H9 (cell line): ENCODE results near the gene HDGFL1. TPM values are rescaled to one million over a fixed set of nuclear protein-coding genes. Genes with fewer than 3 reads are reported as not detected.

Experiments used
- DNase-seq: peaks from one replicate; pipeline ENCODE4 v3.0.0-alpha.2; 2017
- H2AFZ ChIP-seq: one replicate; pipeline ENCODE4 v1.6.1; 2013; ENCODE audit warnings: mild to moderate bottlenecking, low read length, control low read depth, moderate library complexity
- H2AK5ac ChIP-seq: 2 replicates; pipeline ENCODE4 v1.6.1; 2013; ENCODE audit warnings: low read length, control low read depth, mixed read lengths; ENCODE audit not compliant: insufficient read length
- H2BK120ac ChIP-seq: one replicate; pipeline ENCODE4 v1.6.1; 2013; ENCODE audit warnings: low read depth, mild to moderate bottlenecking, low read length, control low read depth, inconsistent platforms; ENCODE audit not compliant: poor library complexity, severe bottlenecking
- H2BK12ac ChIP-seq: 2 replicates; pipeline ENCODE4 v1.6.1; 2013; ENCODE audit warnings: low read length, control low read depth, mixed read lengths, low read depth; ENCODE audit not compliant: insufficient read length
- H2BK15ac ChIP-seq: 2 replicates; pipeline ENCODE4 v1.6.1; 2013; ENCODE audit warnings: low read depth, low read length, control low read depth
- H2BK20ac ChIP-seq: one replicate; pipeline ENCODE4 v1.6.1; 2013; ENCODE audit warnings: low read depth, mild to moderate bottlenecking, low read length, control low read depth, inconsistent platforms; ENCODE audit not compliant: poor library complexity, severe bottlenecking
- H2BK5ac ChIP-seq: 2 replicates; pipeline ENCODE4 v1.6.1; 2013; ENCODE audit warnings: low read length, control low read depth, mixed read lengths; ENCODE audit not compliant: insufficient read length
- H3K14ac ChIP-seq: 2 replicates; pipeline ENCODE4 v1.6.1; 2013; ENCODE audit warnings: low read length, control low read depth; ENCODE audit not compliant: insufficient read depth
- H3K18ac ChIP-seq: 2 replicates; pipeline ENCODE4 v1.6.1; 2013; ENCODE audit warnings: low read depth, mild to moderate bottlenecking, mixed read lengths, low read length, control low read depth; ENCODE audit not compliant: insufficient read length
- H3K23ac ChIP-seq: 2 replicates; pipeline ENCODE4 v1.6.1; 2013; ENCODE audit warnings: low read length, control low read depth, mixed read lengths, low read depth; ENCODE audit not compliant: insufficient read length
- H3K23me2 ChIP-seq: 2 replicates; pipeline ENCODE4 v1.6.1; 2013; ENCODE audit warnings: low read depth, mild to moderate bottlenecking, mixed read lengths, low read length, control low read depth; ENCODE audit not compliant: insufficient read length, poor library complexity, severe bottlenecking
- H3K27ac ChIP-seq: 2 replicates; pipeline ENCODE4 v1.5.1; 2013; ENCODE audit warnings: low read length, control low read depth, mixed read lengths, low read depth; ENCODE audit not compliant: insufficient read length
- H3K27me3 ChIP-seq: 2 replicates; pipeline ENCODE4 v1.6.1; 2013; ENCODE audit warnings: low read length, control low read depth, inconsistent platforms; ENCODE audit not compliant: insufficient read depth
- H3K4ac ChIP-seq: 2 replicates; pipeline ENCODE4 v1.6.1; 2013; ENCODE audit warnings: low read depth, mild to moderate bottlenecking, control low read depth, inconsistent platforms, low read length, moderate library complexity
- H3K4me1 ChIP-seq: 2 replicates; pipeline ENCODE4 v1.6.1; 2013; ENCODE audit warnings: low read length, control low read depth, inconsistent platforms; ENCODE audit not compliant: insufficient read depth
- H3K4me2 ChIP-seq: 2 replicates; pipeline ENCODE4 v1.6.1; 2013; ENCODE audit warnings: low read length, control low read depth, mixed read lengths; ENCODE audit not compliant: insufficient read length, insufficient read depth
- H3K56ac ChIP-seq: 2 replicates; pipeline ENCODE4 v1.6.1; 2013; ENCODE audit warnings: low read depth, mild to moderate bottlenecking, mixed read lengths, low read length, control low read depth; ENCODE audit not compliant: insufficient read length
- H3K79me1 ChIP-seq: 2 replicates; pipeline ENCODE4 v1.6.1; 2013; ENCODE audit warnings: low read depth, mild to moderate bottlenecking, moderate library complexity, low read length, control low read depth, inconsistent platforms; ENCODE audit not compliant: insufficient read depth, poor library complexity, severe bottlenecking
- H3K79me2 ChIP-seq: 2 replicates; pipeline ENCODE4 v1.6.1; 2013; ENCODE audit warnings: low read length, control low read depth, inconsistent platforms; ENCODE audit not compliant: insufficient read depth
- H3K9ac ChIP-seq: 2 replicates; pipeline ENCODE4 v1.6.1; 2013; ENCODE audit warnings: low read length, control low read depth, mixed read lengths; ENCODE audit not compliant: insufficient read length; ENCODE audit errors: extremely low read depth
- H3K9me3 ChIP-seq: one replicate; pipeline ENCODE4 v1.6.1; 2013; ENCODE audit warnings: low read depth, low read length, inconsistent platforms; ENCODE audit not compliant: control insufficient read depth
- H3T11ph ChIP-seq: one replicate; pipeline ENCODE4 v1.6.1; 2013; ENCODE audit warnings: mild to moderate bottlenecking, low read length, control low read depth, inconsistent platforms
- H4K20me1 ChIP-seq: one replicate; pipeline ENCODE4 v1.6.1; 2013; ENCODE audit not compliant: control insufficient read depth, insufficient read length, insufficient read depth
- H4K5ac ChIP-seq: 2 replicates; pipeline ENCODE4 v1.6.1; 2013; ENCODE audit warnings: low read depth, mild to moderate bottlenecking, mixed read lengths, low read length, control low read depth; ENCODE audit not compliant: insufficient read length
- H4K8ac ChIP-seq: replicated peaks from 2 replicates; pipeline ENCODE4 v1.6.1; 2013; ENCODE audit warnings: low read length, control low read depth, mixed read lengths, low read depth; ENCODE audit not compliant: insufficient read length
- H4K91ac ChIP-seq: 2 replicates; pipeline ENCODE4 v1.6.1; 2013; ENCODE audit warnings: low read depth, mild to moderate bottlenecking, moderate library complexity, mixed read lengths, low read length, control low read depth; ENCODE audit not compliant: insufficient read length
- H3K27ac Mint-ChIP-seq, 3 experiments: 2 replicates in 2 of 3; 3 replicates in 1 of 3; pipeline ENCODE4 v1.8.0; 2020 to 2021; ENCODE audit warnings: mixed read lengths in 3 of 3, mild to moderate bottlenecking in 1 of 3, moderate library complexity in 1 of 3
- H3K27me3 Mint-ChIP-seq: 2 replicates; pipeline ENCODE4 v1.8.0; 2021; ENCODE audit warnings: low read depth, mild to moderate bottlenecking, moderate library complexity, mixed read lengths
- H3K36me3 Mint-ChIP-seq, 3 experiments: 2 replicates in 2 of 3; 3 replicates in 1 of 3; pipeline ENCODE4 v1.8.0; 2020 to 2021; ENCODE audit warnings: low read depth in 3 of 3, mixed read lengths in 3 of 3; ENCODE audit not compliant: insufficient read depth in 1 of 3
- H3K4me1 Mint-ChIP-seq, 2 experiments: 2 replicates each; pipeline ENCODE4 v1.8.0; 2020; ENCODE audit warnings: mixed read lengths in 2 of 2
- H3K4me3 Mint-ChIP-seq, 2 experiments: 2 replicates in 1 of 2; 3 replicates in 1 of 2; pipeline ENCODE4 v1.8.0; 2020 to 2021; ENCODE audit warnings: mild to moderate bottlenecking in 2 of 2, mixed read lengths in 2 of 2, moderate library complexity in 1 of 2
- H3K9me3 Mint-ChIP-seq, 2 experiments: 2 replicates in 1 of 2; 3 replicates in 1 of 2; pipeline ENCODE4 v1.8.0; 2020; ENCODE audit warnings: mild to moderate bottlenecking in 2 of 2, mixed read lengths in 2 of 2, moderate library complexity in 1 of 2
- CTCF ChIP-seq: fragments of 200-600 bp; sonication (generic); conservative IDR thresholded peaks from 3 replicates; pipeline ENCODE4 v1.8.0; 2021; ENCODE audit warnings: antibody characterized with exemption, mild to moderate bottlenecking
- WGBS: extraction: QIAGEN DNeasy Blood & Tissue Kit; methylation state at CpG from one replicate; pipeline ENCODE4 v1.1.7; 2013; ENCODE audit warnings: missing lambda C conversion rate, low lambda C conversion rate, mixed read lengths; ENCODE audit not compliant: insufficient read length; ENCODE audit errors: extremely low coverage; 5-methylcytosine and 5-hydroxymethylcytosine counted together
- total RNA-seq: library from RNA; stranded (reverse); gene quantifications from 2 replicates; pipeline ENCODE4 v1.2.1, GENCODE V29; 2021

HDGFL1 gene
- total RNA-seq, 1 experiment from 2014 or later: not detected

- H2AFZ ChIP-seq: no peak overlapping the region
- H3K27me3 ChIP-seq: no peaks in the 10 kb centered on the region
- DNase-seq: no peak
- no peak overlapping the region for H3K27ac ChIP-seq
- H3K27me3 Mint-ChIP-seq: no peaks in the 10 kb centered on the region
- no peaks in the 10 kb centered on the region for H4K20me1 ChIP-seq
- H3K27ac Mint-ChIP-seq: no peak overlapping the region
- no peaks in the 10 kb centered on the region for H3K36me3 Mint-ChIP-seq
- no peaks in the 10 kb centered on the region for H3K9me3 Mint-ChIP-seq
- no peaks in the 10 kb centered on the region for H3K79me1 ChIP-seq
- H3K79me2 ChIP-seq: no peaks in the 10 kb centered on the region
- no peaks in the 10 kb centered on the region for H3K9me3 ChIP-seq
- no peak overlapping the region for H2BK5ac ChIP-seq
- no peak overlapping the region for H2BK120ac ChIP-seq
- H4K8ac ChIP-seq: no peak overlapping the region
- WGBS: no CpG with 5 or more reads among the region's 5 CpGs
- no peak for TF ChIP-seq CTCF
- no peak overlapping the region for H2AK5ac ChIP-seq
- H3T11ph ChIP-seq: no peak overlapping the region
- H3K23ac ChIP-seq: no peak overlapping the region
- H4K91ac ChIP-seq: no peak overlapping the region
- no peak overlapping the region for H3K14ac ChIP-seq
- peaks cover 23 to 32% of the 10 kb centered on the region in 2 experiments for H3K4me1 Mint-ChIP-seq
- H3K4me3 Mint-ChIP-seq: no peak overlapping the region
- no peak overlapping the region for H2BK12ac ChIP-seq
- H3K18ac ChIP-seq: no peak overlapping the region
- no peaks in the 10 kb centered on the region for H3K23me2 ChIP-seq
- no peak overlapping the region for H2BK15ac ChIP-seq
- no peak overlapping the region for H3K4me2 ChIP-seq
- no peak overlapping the region for H3K9ac ChIP-seq
- no peak overlapping the region for H3K56ac ChIP-seq
- H4K5ac ChIP-seq: no peak overlapping the region
- no peaks in the 10 kb centered on the region; the same call in 1 of the 2 replicates for H3K4me1 ChIP-seq
- no peak overlapping the region for H3K4ac ChIP-seq
- no peak overlapping the region for H2BK20ac ChIP-seq
These were observed 11.0 kb downstream of the HDGFL1 start for GRCh38 chr6:22580337-22580736.
